Measurements from ENCODE around the gene PLA2R1.

Gene PLA2R1

DNA sequence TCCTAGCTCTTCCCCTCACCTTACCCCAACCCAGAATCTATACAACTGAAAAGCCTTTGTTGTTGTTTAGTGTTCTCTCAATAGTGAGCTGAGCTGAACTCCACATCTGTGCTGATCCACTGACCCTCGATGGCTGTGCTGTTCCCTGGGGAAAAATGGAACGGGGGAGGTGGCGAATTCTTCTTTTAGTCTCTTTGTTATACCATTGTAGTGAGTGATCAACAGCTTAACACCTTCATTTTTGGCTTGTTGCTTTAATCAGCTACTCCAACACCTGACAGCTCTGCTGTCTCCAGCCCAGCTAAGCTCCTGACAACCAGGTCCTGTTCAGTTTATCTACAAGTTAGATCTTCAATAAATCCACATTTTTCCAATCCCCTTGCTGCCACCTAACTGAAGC lies 25.7 kb downstream of the PLA2R1 start:
- Histone ChIP-seq H3K4me2 (ENCODE audit: low read depth, low read length, poor library complexity, severe bottlenecking) (no peak overlapping the region), H3K9ac (ENCODE audit: low read length) (no peak overlapping the region), H3K27me3 (ENCODE audit: low read length) (no peaks in the 10 kb centered on the region), H3K9me3 (ENCODE audit: insufficient read depth, low read length) (no peaks in the 10 kb centered on the region), H3K9me2 (replicated peaks; ENCODE audit: insufficient read depth, low read length) (no peaks in the 10 kb centered on the region), H2AFZ (ENCODE audit: low read depth, low read length, severe bottlenecking) (no peak overlapping the region), H3K36me3 (ENCODE audit: low read length) (no peaks in the 10 kb centered on the region), H3F3A (ENCODE audit: insufficient read depth) (no peaks in the 10 kb centered on the region), H4K20me1 (ENCODE audit: low read depth, low read length) (no peaks in the 10 kb centered on the region), H3K4me3 (ENCODE audit: insufficient read depth, low read length, poor library complexity, severe bottlenecking) (no peak overlapping the region), H3K27ac (ENCODE audit: low read depth, low read length) (no peak overlapping the region), H3K79me2 (ENCODE audit: insufficient read depth, low read length) (no peaks in the 10 kb centered on the region)
- TF ChIP-seq, protein P1, sequence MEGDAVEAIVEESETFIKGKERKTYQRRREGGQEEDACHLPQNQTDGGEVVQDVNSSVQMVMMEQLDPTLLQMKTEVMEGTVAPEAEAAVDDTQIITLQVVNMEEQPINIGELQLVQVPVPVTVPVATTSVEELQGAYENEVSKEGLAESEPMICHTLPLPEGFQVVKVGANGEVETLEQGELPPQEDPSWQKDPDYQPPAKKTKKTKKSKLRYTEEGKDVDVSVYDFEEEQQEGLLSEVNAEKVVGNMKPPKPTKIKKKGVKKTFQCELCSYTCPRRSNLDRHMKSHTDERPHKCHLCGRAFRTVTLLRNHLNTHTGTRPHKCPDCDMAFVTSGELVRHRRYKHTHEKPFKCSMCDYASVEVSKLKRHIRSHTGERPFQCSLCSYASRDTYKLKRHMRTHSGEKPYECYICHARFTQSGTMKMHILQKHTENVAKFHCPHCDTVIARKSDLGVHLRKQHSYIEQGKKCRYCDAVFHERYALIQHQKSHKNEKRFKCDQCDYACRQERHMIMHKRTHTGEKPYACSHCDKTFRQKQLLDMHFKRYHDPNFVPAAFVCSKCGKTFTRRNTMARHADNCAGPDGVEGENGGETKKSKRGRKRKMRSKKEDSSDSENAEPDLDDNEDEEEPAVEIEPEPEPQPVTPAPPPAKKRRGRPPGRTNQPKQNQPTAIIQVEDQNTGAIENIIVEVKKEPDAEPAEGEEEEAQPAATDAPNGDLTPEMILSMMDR (IDR thresholded peaks at IDR 0.05; ENCODE audit: insufficient read depth, low read length, poor library complexity, severe bottlenecking): no peak
- no peak for TF ChIP-seq EZH2phosphoT487 (conservative IDR thresholded peaks at IDR 0.05; ENCODE audit: low read length)

DNA sequence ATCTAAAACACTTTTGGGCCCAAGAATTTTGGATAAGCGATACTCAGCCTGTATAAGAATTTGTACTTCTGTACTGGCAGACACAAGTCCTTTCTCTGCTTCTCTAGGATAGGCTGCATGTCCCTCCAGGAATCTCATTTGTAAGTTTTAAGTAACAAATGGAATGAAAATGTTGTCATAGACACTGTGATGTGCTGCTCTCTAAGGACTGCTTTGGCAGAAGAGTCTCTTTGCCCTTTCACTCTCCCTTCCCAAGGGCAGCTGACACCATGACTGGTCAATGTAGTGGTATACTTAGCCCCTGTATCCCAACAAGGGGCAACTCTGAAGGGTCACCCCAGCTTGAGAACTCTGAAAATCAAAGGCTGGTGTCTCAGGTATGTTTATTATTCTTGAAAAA lies 27.3 kb downstream of the PLA2R1 start:
- Histone ChIP-seq H4K20me1 (ENCODE audit: low read depth, low read length) (no peaks in the 10 kb centered on the region), H3K4me2 (ENCODE audit: low read depth, low read length, poor library complexity, severe bottlenecking) (no peak overlapping the region), H3K27me3 (ENCODE audit: low read length) (no peaks in the 10 kb centered on the region), H3K27ac (ENCODE audit: low read depth, low read length) (no peak overlapping the region), H3K4me3 (ENCODE audit: insufficient read depth, low read length, poor library complexity, severe bottlenecking) (no peak overlapping the region), H3K36me3 (ENCODE audit: low read length) (no peaks in the 10 kb centered on the region), H3K9me3 (ENCODE audit: insufficient read depth, low read length) (no peaks in the 10 kb centered on the region), H2AFZ (ENCODE audit: low read depth, low read length, severe bottlenecking) (no peak overlapping the region), H3F3A (ENCODE audit: insufficient read depth) (no peaks in the 10 kb centered on the region), H3K79me2 (ENCODE audit: insufficient read depth, low read length) (no peaks in the 10 kb centered on the region), H3K9me2 (replicated peaks; ENCODE audit: insufficient read depth, low read length) (no peaks in the 10 kb centered on the region), H3K9ac (ENCODE audit: low read length) (no peak overlapping the region)
- TF ChIP-seq, protein P1 (IDR thresholded peaks at IDR 0.05; ENCODE audit: insufficient read depth, low read length, poor library complexity, severe bottlenecking): no peak
- TF ChIP-seq EZH2phosphoT487 (conservative IDR thresholded peaks at IDR 0.05; ENCODE audit: low read length): no peak

DNA sequence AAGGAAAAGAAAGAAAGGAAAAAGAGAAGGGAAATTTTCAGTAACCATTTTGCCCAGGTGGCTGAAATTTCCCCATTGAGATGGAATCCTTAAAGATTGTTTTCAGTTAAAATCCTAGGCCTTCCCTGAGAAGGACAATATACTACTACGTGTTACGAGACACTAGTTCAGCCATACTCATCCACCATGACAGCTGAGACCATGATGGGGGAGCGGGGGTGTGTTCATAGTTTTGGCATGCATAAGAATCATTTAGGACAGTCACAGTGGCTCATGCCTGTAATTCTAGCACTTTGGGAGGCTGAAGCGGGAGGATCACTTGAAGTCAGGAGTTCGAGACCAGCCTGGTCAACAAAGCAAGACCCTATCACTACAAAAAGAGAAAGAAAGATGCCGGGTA lies 28.0 kb downstream of the PLA2R1 start:
- Histone ChIP-seq H3K4me2 (ENCODE audit: low read depth, low read length, poor library complexity, severe bottlenecking) (no peak overlapping the region), H3K27ac (ENCODE audit: low read depth, low read length) (no peak overlapping the region), H3F3A (ENCODE audit: insufficient read depth) (no peaks in the 10 kb centered on the region), H2AFZ (ENCODE audit: low read depth, low read length, severe bottlenecking) (no peak overlapping the region), H3K4me3 (ENCODE audit: insufficient read depth, low read length, poor library complexity, severe bottlenecking) (no peak overlapping the region), H3K9me3 (ENCODE audit: insufficient read depth, low read length) (no peaks in the 10 kb centered on the region), H3K9me2 (replicated peaks; ENCODE audit: insufficient read depth, low read length) (no peaks in the 10 kb centered on the region), H4K20me1 (ENCODE audit: low read depth, low read length) (no peaks in the 10 kb centered on the region), H3K27me3 (ENCODE audit: low read length) (no peaks in the 10 kb centered on the region), H3K79me2 (ENCODE audit: insufficient read depth, low read length) (no peaks in the 10 kb centered on the region), H3K9ac (ENCODE audit: low read length) (no peak overlapping the region), H3K36me3 (ENCODE audit: low read length) (no peaks in the 10 kb centered on the region)
- TF ChIP-seq, protein P1 (IDR thresholded peaks at IDR 0.05; ENCODE audit: insufficient read depth, low read length, poor library complexity, severe bottlenecking): no peak
- no peak for TF ChIP-seq EZH2phosphoT487 (conservative IDR thresholded peaks at IDR 0.05; ENCODE audit: low read length)
